NCI-H524 treated with DMSO at 0.1 percent for 48 hours (cell line): ENCODE results near the gene CABP7.

ENCODE experiments used
- DNase-seq: peaks from one replicate; lab custom pipeline; 2025; lab: John Stamatoyannopoulos, UW

The CABP7 gene

GRCh38 chr22:29719899-29720645 lies at the start of gene CABP7:
TSS of gene CABP7 (plus strand) at chr22:29720003. CDS start at chr22:29720425, 422 bp downstream.
- DNase-seq: no peak

- no peak for DNase-seq
Observed at GRCh38 chr22:29670626-29671025, 49.2 kb upstream of the CABP7 start.

- DNase-seq: no peak
Observed at GRCh38 chr22:29673361-29674066, 46.3 kb upstream of the CABP7 start.

GRCh38 chr22:29674121-29674520 lies 45.7 kb upstream of the CABP7 start:
- DNase-seq: no peak

- no peak for DNase-seq
Observed at GRCh38 chr22:29679316-29679715, 40.5 kb upstream of the CABP7 start.

- DNase-seq: no peak
Observed at GRCh38 chr22:29683536-29683935, 36.3 kb upstream of the CABP7 start.

- DNase-seq: no peak
Observed at GRCh38 chr22:29684244-29684643, 35.6 kb upstream of the CABP7 start.

- no peak for DNase-seq
Observed at GRCh38 chr22:29689206-29689879, 30.5 kb upstream of the CABP7 start.

- DNase-seq: no peak
Observed at GRCh38 chr22:29689880-29690213, 30.0 kb upstream of the CABP7 start.

GRCh38 chr22:29690476-29690875 lies 29.3 kb upstream of the CABP7 start:
- peak; percentile 47 for DNase-seq

GRCh38 chr22:29691636-29692326 lies 28.0 kb upstream of the CABP7 start:
- DNase-seq: no peak

GRCh38 chr22:29692327-29692640 lies 27.5 kb upstream of the CABP7 start:
- DNase-seq: no peak

- no peak for DNase-seq
Observed at GRCh38 chr22:29693161-29693560, 26.6 kb upstream of the CABP7 start.

- no peak for DNase-seq
Observed at GRCh38 chr22:29693671-29694070, 26.1 kb upstream of the CABP7 start.

- DNase-seq: no peak
Observed at GRCh38 chr22:29695129-29695926, 24.5 kb upstream of the CABP7 start.

GRCh38 chr22:29697853-29698598 lies 21.8 kb upstream of the CABP7 start:
- DNase-seq: no peak

GRCh38 chr22:29700206-29700899 lies 19.4 kb upstream of the CABP7 start:
- DNase-seq: no peak

GRCh38 chr22:29700900-29701154 lies 19.0 kb upstream of the CABP7 start:
- no peak for DNase-seq

GRCh38 chr22:29701155-29701999 lies 18.4 kb upstream of the CABP7 start:
- peak; percentile 21 for DNase-seq
